NCI-H526 (cell line): Measurements from ENCODE around the gene SLC12A4.

ENCODE experiments used
- DNase-seq, 2 experiments: peaks; one replicate each; lab custom pipeline; 2025; lab: John Stamatoyannopoulos, UW

Gene SLC12A4

GRCh38 chr16:67963292-67963661 is 5.2 kb downstream of the SLC12A4 start:
- no peak for DNase-seq

GRCh38 chr16:67962135-67962534 is 6.3 kb downstream of the SLC12A4 start:
- DNase-seq = no peak

GRCh38 chr16:67961551-67961957 is 6.9 kb downstream of the SLC12A4 start:
- DNase-seq = peak in 1 of 2 experiments; percentile 17

- DNase-seq = no peak
Observed at GRCh38 chr16:67959536-67960329, 8.7 kb downstream of the SLC12A4 start.

GRCh38 chr16:67957622-67958021 is 10.8 kb downstream of the SLC12A4 start:
- no peak for DNase-seq

GRCh38 chr16:67954421-67955196 is 13.8 kb downstream of the SLC12A4 start:
- DNase-seq = no peak

- DNase-seq = no peak
Observed at GRCh38 chr16:67953641-67954375, 14.6 kb downstream of the SLC12A4 start.

- DNase-seq = no peak
Observed at GRCh38 chr16:67951485-67951884, 17.0 kb downstream of the SLC12A4 start.

GRCh38 chr16:67950335-67950843 is 18.0 kb downstream of the SLC12A4 start:
- no peak for DNase-seq

- no peak for DNase-seq
Observed at GRCh38 chr16:67949645-67950044, 18.8 kb downstream of the SLC12A4 start.

GRCh38 chr16:67948015-67948414 is 20.4 kb downstream of the SLC12A4 start:
- peak in 1 of 2 experiments; percentile 35 for DNase-seq

- DNase-seq = no peak
Observed at GRCh38 chr16:67946966-67947558, 21.4 kb downstream of the SLC12A4 start.

GRCh38 chr16:67946128-67946569 is 22.3 kb downstream of the SLC12A4 start:
- no peak for DNase-seq

GRCh38 chr16:67945392-67945933 is 23.0 kb downstream of the SLC12A4 start:
- no peak for DNase-seq

GRCh38 chr16:67944690-67945391 is 23.6 kb downstream of the SLC12A4 start:
- no peak for DNase-seq

- DNase-seq = no peak
Observed at GRCh38 chr16:67943619-67944504, 24.6 kb downstream of the SLC12A4 start, which contains the start of gene LCAT. LCAT (minus strand) TSS chr16:67944120; CDS start chr16:67944101, 19 bp downstream.

GRCh38 chr16:67943256-67943618 is 25.2 kb downstream of the SLC12A4 start:
- DNase-seq = no peak

GRCh38 chr16:67942510-67943255 is 25.8 kb downstream of the SLC12A4 start:
- DNase-seq = no peak

GRCh38 chr16:67942200-67942509 is 26.3 kb downstream of the SLC12A4 start:
- peak in 1 of 2 experiments; percentile 43 for DNase-seq
